H9 (cell line): ENCODE measurements around the gene LNP1. TPM values are rescaled to one million over a fixed set of nuclear protein-coding genes. Genes with fewer than 3 reads are reported as not detected.

Experiments used
- DNase-seq: peaks from one replicate; pipeline ENCODE4 v3.0.0-alpha.2; 2017
- H2AFZ ChIP-seq: one replicate; pipeline ENCODE4 v1.6.1; 2013; ENCODE audit warnings: mild to moderate bottlenecking, low read length, control low read depth, moderate library complexity
- H2AK5ac ChIP-seq: 2 replicates; pipeline ENCODE4 v1.6.1; 2013; ENCODE audit warnings: low read length, control low read depth, mixed read lengths; ENCODE audit not compliant: insufficient read length
- H2BK120ac ChIP-seq: one replicate; pipeline ENCODE4 v1.6.1; 2013; ENCODE audit warnings: low read depth, mild to moderate bottlenecking, low read length, control low read depth, inconsistent platforms; ENCODE audit not compliant: poor library complexity, severe bottlenecking
- H2BK12ac ChIP-seq: 2 replicates; pipeline ENCODE4 v1.6.1; 2013; ENCODE audit warnings: low read length, control low read depth, mixed read lengths, low read depth; ENCODE audit not compliant: insufficient read length
- H2BK15ac ChIP-seq: 2 replicates; pipeline ENCODE4 v1.6.1; 2013; ENCODE audit warnings: low read depth, low read length, control low read depth
- H2BK20ac ChIP-seq: one replicate; pipeline ENCODE4 v1.6.1; 2013; ENCODE audit warnings: low read depth, mild to moderate bottlenecking, low read length, control low read depth, inconsistent platforms; ENCODE audit not compliant: poor library complexity, severe bottlenecking
- H2BK5ac ChIP-seq: 2 replicates; pipeline ENCODE4 v1.6.1; 2013; ENCODE audit warnings: low read length, control low read depth, mixed read lengths; ENCODE audit not compliant: insufficient read length
- H3K14ac ChIP-seq: 2 replicates; pipeline ENCODE4 v1.6.1; 2013; ENCODE audit warnings: low read length, control low read depth; ENCODE audit not compliant: insufficient read depth
- H3K18ac ChIP-seq: 2 replicates; pipeline ENCODE4 v1.6.1; 2013; ENCODE audit warnings: low read depth, mild to moderate bottlenecking, mixed read lengths, low read length, control low read depth; ENCODE audit not compliant: insufficient read length
- H3K23ac ChIP-seq: 2 replicates; pipeline ENCODE4 v1.6.1; 2013; ENCODE audit warnings: low read length, control low read depth, mixed read lengths, low read depth; ENCODE audit not compliant: insufficient read length
- H3K23me2 ChIP-seq: 2 replicates; pipeline ENCODE4 v1.6.1; 2013; ENCODE audit warnings: low read depth, mild to moderate bottlenecking, mixed read lengths, low read length, control low read depth; ENCODE audit not compliant: insufficient read length, poor library complexity, severe bottlenecking
- H3K27ac ChIP-seq: 2 replicates; pipeline ENCODE4 v1.5.1; 2013; ENCODE audit warnings: low read length, control low read depth, mixed read lengths, low read depth; ENCODE audit not compliant: insufficient read length
- H3K27me3 ChIP-seq: 2 replicates; pipeline ENCODE4 v1.6.1; 2013; ENCODE audit warnings: low read length, control low read depth, inconsistent platforms; ENCODE audit not compliant: insufficient read depth
- H3K4ac ChIP-seq: 2 replicates; pipeline ENCODE4 v1.6.1; 2013; ENCODE audit warnings: low read depth, mild to moderate bottlenecking, control low read depth, inconsistent platforms, low read length, moderate library complexity
- H3K4me1 ChIP-seq: 2 replicates; pipeline ENCODE4 v1.6.1; 2013; ENCODE audit warnings: low read length, control low read depth, inconsistent platforms; ENCODE audit not compliant: insufficient read depth
- H3K4me2 ChIP-seq: 2 replicates; pipeline ENCODE4 v1.6.1; 2013; ENCODE audit warnings: low read length, control low read depth, mixed read lengths; ENCODE audit not compliant: insufficient read length, insufficient read depth
- H3K56ac ChIP-seq: 2 replicates; pipeline ENCODE4 v1.6.1; 2013; ENCODE audit warnings: low read depth, mild to moderate bottlenecking, mixed read lengths, low read length, control low read depth; ENCODE audit not compliant: insufficient read length
- H3K79me1 ChIP-seq: 2 replicates; pipeline ENCODE4 v1.6.1; 2013; ENCODE audit warnings: low read depth, mild to moderate bottlenecking, moderate library complexity, low read length, control low read depth, inconsistent platforms; ENCODE audit not compliant: insufficient read depth, poor library complexity, severe bottlenecking
- H3K79me2 ChIP-seq: 2 replicates; pipeline ENCODE4 v1.6.1; 2013; ENCODE audit warnings: low read length, control low read depth, inconsistent platforms; ENCODE audit not compliant: insufficient read depth
- H3K9ac ChIP-seq: 2 replicates; pipeline ENCODE4 v1.6.1; 2013; ENCODE audit warnings: low read length, control low read depth, mixed read lengths; ENCODE audit not compliant: insufficient read length; ENCODE audit errors: extremely low read depth
- H3K9me3 ChIP-seq: one replicate; pipeline ENCODE4 v1.6.1; 2013; ENCODE audit warnings: low read depth, low read length, inconsistent platforms; ENCODE audit not compliant: control insufficient read depth
- H3T11ph ChIP-seq: one replicate; pipeline ENCODE4 v1.6.1; 2013; ENCODE audit warnings: mild to moderate bottlenecking, low read length, control low read depth, inconsistent platforms
- H4K20me1 ChIP-seq: one replicate; pipeline ENCODE4 v1.6.1; 2013; ENCODE audit not compliant: control insufficient read depth, insufficient read length, insufficient read depth
- H4K5ac ChIP-seq: 2 replicates; pipeline ENCODE4 v1.6.1; 2013; ENCODE audit warnings: low read depth, mild to moderate bottlenecking, mixed read lengths, low read length, control low read depth; ENCODE audit not compliant: insufficient read length
- H4K8ac ChIP-seq: replicated peaks from 2 replicates; pipeline ENCODE4 v1.6.1; 2013; ENCODE audit warnings: low read length, control low read depth, mixed read lengths, low read depth; ENCODE audit not compliant: insufficient read length
- H4K91ac ChIP-seq: 2 replicates; pipeline ENCODE4 v1.6.1; 2013; ENCODE audit warnings: low read depth, mild to moderate bottlenecking, moderate library complexity, mixed read lengths, low read length, control low read depth; ENCODE audit not compliant: insufficient read length
- H3K27ac Mint-ChIP-seq, 3 experiments: 2 replicates in 2 of 3; 3 replicates in 1 of 3; pipeline ENCODE4 v1.8.0; 2020 to 2021; ENCODE audit warnings: mixed read lengths in 3 of 3, mild to moderate bottlenecking in 1 of 3, moderate library complexity in 1 of 3
- H3K27me3 Mint-ChIP-seq: 2 replicates; pipeline ENCODE4 v1.8.0; 2021; ENCODE audit warnings: low read depth, mild to moderate bottlenecking, moderate library complexity, mixed read lengths
- H3K36me3 Mint-ChIP-seq, 3 experiments: 2 replicates in 2 of 3; 3 replicates in 1 of 3; pipeline ENCODE4 v1.8.0; 2020 to 2021; ENCODE audit warnings: low read depth in 3 of 3, mixed read lengths in 3 of 3; ENCODE audit not compliant: insufficient read depth in 1 of 3
- H3K4me1 Mint-ChIP-seq, 2 experiments: 2 replicates each; pipeline ENCODE4 v1.8.0; 2020; ENCODE audit warnings: mixed read lengths in 2 of 2
- H3K4me3 Mint-ChIP-seq, 2 experiments: 2 replicates in 1 of 2; 3 replicates in 1 of 2; pipeline ENCODE4 v1.8.0; 2020 to 2021; ENCODE audit warnings: mild to moderate bottlenecking in 2 of 2, mixed read lengths in 2 of 2, moderate library complexity in 1 of 2
- H3K9me3 Mint-ChIP-seq, 2 experiments: 2 replicates in 1 of 2; 3 replicates in 1 of 2; pipeline ENCODE4 v1.8.0; 2020; ENCODE audit warnings: mild to moderate bottlenecking in 2 of 2, mixed read lengths in 2 of 2, moderate library complexity in 1 of 2
- whole genome bisulfite sequencing: extraction: QIAGEN DNeasy Blood & Tissue Kit; methylation state at CpG from one replicate; pipeline ENCODE4 v1.1.7; 2013; ENCODE audit warnings: missing lambda C conversion rate, low lambda C conversion rate, mixed read lengths; ENCODE audit not compliant: insufficient read length; ENCODE audit errors: extremely low coverage; 5-methylcytosine and 5-hydroxymethylcytosine counted together
- total RNA-seq: library from RNA; stranded (reverse); gene quantifications from 2 replicates; pipeline ENCODE4 v1.2.1, GENCODE V29; 2021
- TF ChIP-seq, protein P1 (sequence below): fragments of 200-600 bp; sonication (generic); conservative IDR thresholded peaks from 3 replicates; pipeline ENCODE4 v1.8.0; 2021; ENCODE audit warnings: antibody characterized with exemption, mild to moderate bottlenecking

LNP1 gene
- total RNA-seq, 1 experiment from 2014 or later = 4.1 TPM

DNA sequence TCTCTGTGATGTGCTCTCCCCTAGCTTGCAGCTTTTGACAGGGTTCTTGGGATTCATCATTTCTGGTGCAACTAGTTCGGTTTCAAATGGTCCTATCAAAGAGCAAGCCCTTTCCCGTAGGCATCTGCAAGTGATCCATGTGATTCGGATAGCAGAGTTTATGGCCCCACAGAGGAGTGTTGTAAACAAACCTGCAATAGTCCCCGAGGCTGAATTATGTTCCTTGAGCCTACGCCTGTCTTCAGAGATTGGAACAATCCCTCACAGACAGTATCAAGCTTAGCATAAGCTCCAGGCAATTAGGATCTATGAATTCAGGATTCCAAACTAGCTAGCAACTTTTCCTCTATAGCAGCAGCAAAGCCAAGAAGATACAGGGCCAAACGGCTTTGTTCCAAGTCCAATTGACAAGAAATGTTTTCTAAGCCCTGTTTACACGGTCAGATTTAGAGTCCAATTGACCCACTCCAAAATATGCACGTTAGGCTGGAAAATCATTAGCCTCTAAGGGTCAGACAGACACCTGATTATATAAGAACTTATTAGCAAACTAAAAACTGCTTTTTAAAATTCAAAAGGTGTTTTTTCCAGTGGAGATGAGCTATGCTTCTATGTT is 24.8 kb downstream of the LNP1 start:
- Histone ChIP-seq H3T11ph (no peak overlapping the region), H2BK5ac (no peak overlapping the region), H4K8ac (no peak overlapping the region), H2BK12ac (no peak overlapping the region), H3K27me3 (no peaks in the 10 kb centered on the region), H3K4me1 (no peaks in the 10 kb centered on the region), H2BK120ac (no peak overlapping the region), H4K5ac (no peak overlapping the region), H3K18ac (no peak overlapping the region), H3K56ac (no peak overlapping the region), H4K20me1 (no peaks in the 10 kb centered on the region), H3K27ac (no peak overlapping the region), H3K23ac (no peak overlapping the region), H3K79me2 (no peaks in the 10 kb centered on the region), H3K14ac (no peak overlapping the region), H2BK20ac (no peak overlapping the region), H3K23me2 (no peaks in the 10 kb centered on the region), H3K4ac (no peak overlapping the region), H2AK5ac (no peak overlapping the region), H3K9ac (no peak overlapping the region), H3K9me3 (no peaks in the 10 kb centered on the region), H3K79me1 (no peaks in the 10 kb centered on the region), H2BK15ac (no peak overlapping the region), H2AFZ (no peak overlapping the region), H4K91ac (no peak overlapping the region), H3K4me2 (no peak overlapping the region)
- Mint-ChIP-seq H3K36me3 (no peaks in the 10 kb centered on the region; a peak in 1 of 7 replicates), H3K4me1 (peaks cover 4 to 6% of the 10 kb centered on the region in 2 experiments), H3K27me3 (no peaks in the 10 kb centered on the region), H3K27ac (no peak overlapping the region), H3K9me3 (no peaks in the 10 kb centered on the region), H3K4me3 (no peak overlapping the region)
- DNase-seq = no peak
- no CpG with 5 or more reads among the region's 8 CpGs for WGBS
- TF ChIP-seq, protein P1, sequence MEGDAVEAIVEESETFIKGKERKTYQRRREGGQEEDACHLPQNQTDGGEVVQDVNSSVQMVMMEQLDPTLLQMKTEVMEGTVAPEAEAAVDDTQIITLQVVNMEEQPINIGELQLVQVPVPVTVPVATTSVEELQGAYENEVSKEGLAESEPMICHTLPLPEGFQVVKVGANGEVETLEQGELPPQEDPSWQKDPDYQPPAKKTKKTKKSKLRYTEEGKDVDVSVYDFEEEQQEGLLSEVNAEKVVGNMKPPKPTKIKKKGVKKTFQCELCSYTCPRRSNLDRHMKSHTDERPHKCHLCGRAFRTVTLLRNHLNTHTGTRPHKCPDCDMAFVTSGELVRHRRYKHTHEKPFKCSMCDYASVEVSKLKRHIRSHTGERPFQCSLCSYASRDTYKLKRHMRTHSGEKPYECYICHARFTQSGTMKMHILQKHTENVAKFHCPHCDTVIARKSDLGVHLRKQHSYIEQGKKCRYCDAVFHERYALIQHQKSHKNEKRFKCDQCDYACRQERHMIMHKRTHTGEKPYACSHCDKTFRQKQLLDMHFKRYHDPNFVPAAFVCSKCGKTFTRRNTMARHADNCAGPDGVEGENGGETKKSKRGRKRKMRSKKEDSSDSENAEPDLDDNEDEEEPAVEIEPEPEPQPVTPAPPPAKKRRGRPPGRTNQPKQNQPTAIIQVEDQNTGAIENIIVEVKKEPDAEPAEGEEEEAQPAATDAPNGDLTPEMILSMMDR = no peak
